Panc1 (cell line): ENCODE measurements around the gene ZCCHC14. TPM values are rescaled to one million over a fixed set of nuclear protein-coding genes. Genes with fewer than 3 reads are reported as not detected.
"Not testable (repeated sequence)": the region's sequence is repeated elsewhere in the genome, so short reads cannot be mapped to it uniquely, and the experiment has no call there.

ENCODE experiments used
- ATAC-seq: fragments of 200-7000 bp; cut with Tn5 transposase; 2 replicates; pipeline ENCODE4 v1.9.1; 2020; ENCODE audit warnings: mild to moderate bottlenecking, moderate library complexity
- BruUV-seq: library from RNA; stranded (reverse); fragments of 400-500 nt; replicated peaks from 2 replicates; lab custom pipeline; 2021; lab: Mats Ljungman, UMichigan
- CTCF ChIA-PET: fragments of 300-600 bp; sonication (Branson Sonifier 250); formaldehyde crosslinking; loops from one replicate; lab custom pipeline; 2022; ENCODE audit warnings: antibody characterized with exemption; lab: Charles Lee
- POLR2A ChIA-PET: fragments of 300-600 bp; sonication (Branson Sonifier 250); formaldehyde crosslinking; loops from one replicate; lab custom pipeline; 2022; ENCODE audit warnings: antibody characterized with exemption; lab: Charles Lee
- DNase-seq: peaks from one replicate; pipeline ENCODE4 v3.0.0-alpha.2; 2010; ENCODE audit warnings: low read depth, low spot score
- H3K27ac ChIP-seq: 2 replicates; pipeline ENCODE4 v1.5.1; 2011; ENCODE audit warnings: mild to moderate bottlenecking, low read length, inconsistent platforms
- H3K27me3 ChIP-seq: fragments of 200-500 bp; sonication (Bioruptor generic); 2 replicates; pipeline ENCODE4 v1.6.0; 2014; ENCODE audit warnings: low read length, inconsistent platforms; ENCODE audit not compliant: control insufficient read depth, insufficient read depth
- H3K36me3 ChIP-seq: fragments of 200-500 bp; sonication (Bioruptor generic); 2 replicates; pipeline ENCODE4 v1.5.1; 2014; ENCODE audit warnings: inconsistent platforms, mild to moderate bottlenecking, low read length, moderate library complexity; ENCODE audit not compliant: control insufficient read depth, insufficient read depth
- H3K4me1 ChIP-seq: 2 replicates; pipeline ENCODE4 v1.5.1; 2011; ENCODE audit warnings: inconsistent platforms, mild to moderate bottlenecking, low read length, moderate library complexity; ENCODE audit not compliant: control insufficient read depth, insufficient read depth
- H3K4me3 ChIP-seq, 2 experiments: 2 replicates each; pipeline ENCODE4 v1.5.1; 2011 to 2012; ENCODE audit warnings: low read depth in 2 of 2, low read length in 2 of 2, mild to moderate bottlenecking in 2 of 2, inconsistent platforms in 1 of 2, moderate library complexity in 1 of 2
- H3K9me3 ChIP-seq: fragments of 200-500 bp; sonication (Bioruptor generic); 2 replicates; pipeline ENCODE4 v1.5.1; 2014; ENCODE audit warnings: low read depth, mild to moderate bottlenecking, inconsistent platforms, low read length, moderate library complexity; ENCODE audit not compliant: control insufficient read depth, insufficient read depth
- CTCF ChIP-seq: fragments of 450-650 bp; IDR thresholded peaks from 2 replicates; pipeline ENCODE4 v1.5.1; 2017; ENCODE audit warnings: mild to moderate bottlenecking
- POLR2AphosphoS5 ChIP-seq: IDR thresholded peaks from 2 replicates; pipeline ENCODE4 v1.6.1; 2012; ENCODE audit warnings: mild to moderate bottlenecking, low read depth, low read length, moderate library complexity
- SIN3A ChIP-seq: IDR thresholded peaks from 2 replicates; pipeline ENCODE4 v1.6.1; 2012; ENCODE audit warnings: low read depth, mild to moderate bottlenecking, low read length, moderate library complexity, borderline replicate concordance; ENCODE audit not compliant: insufficient read depth
- TCF7L2 ChIP-seq: IDR thresholded peaks from 2 replicates; pipeline ENCODE4 v1.6.1; 2011; ENCODE audit warnings: mild to moderate bottlenecking, low read depth, low read length, inconsistent platforms
- in situ Hi-C: cut with HindIII; loops from 2 replicates; pipeline ENCODE4 v1.10.0; 2016; ENCODE audit warnings: low sequenced_read_pairs, low pct_unique_long_range_greater_than_20kb
- intact Hi-C: fragments of 100-400 bp; cut with micrococcal nuclease; formaldehyde crosslinking; loops from one replicate; pipeline ENCODE4 v1.10.0; 2022; ENCODE audit not compliant: unreplicated experiment
- total RNA-seq: library from RNA; stranded (reverse); gene quantifications from one replicate; pipeline ENCODE4 v1.2.1, GENCODE V29; 2021; ENCODE audit not compliant: unreplicated experiment
- TF ChIP-seq, protein P1 (sequence below), 2 experiments: IDR thresholded peaks; 2 replicates each; pipeline ENCODE4 v1.6.1; 2011 to 2012; ENCODE audit warnings: low read depth in 2 of 2, control low read depth in 1 of 2, low read length in 1 of 2, mild to moderate bottlenecking in 1 of 2, moderate library complexity in 1 of 2; ENCODE audit not compliant: insufficient read depth in 1 of 2

Gene ZCCHC14
- total RNA-seq, 1 experiment from 2014 or later: 35.0 TPM

GRCh38 chr16:87390641-87391323, 102.0 kb downstream of the ZCCHC14 start:
- ATAC-seq (no peak), DNase-seq (no peak)
- Histone ChIP-seq H3K4me3 (peak overlapping the region; percentile 53 to 73; a peak in 3 of 4 replicates), H3K27me3 (no peaks in the 10 kb centered on the region), H3K4me1 (peaks cover 34% of the 10 kb centered on the region), H3K27ac (peak overlapping the region; percentile 87), H3K9me3 (no peaks in the 10 kb centered on the region), H3K36me3 (peaks cover 7% of the 10 kb centered on the region)
- no TSS peak for BruUV-seq
- intact Hi-C loops (no loop called here), in situ Hi-C loops (no loop called here)
- CTCF ChIA-PET: no interaction called here
- TF ChIP-seq CTCF (no peak), POLR2AphosphoS5 (no peak), TCF7L2 (no peak), SIN3A (no peak)
- TF ChIP-seq, protein P1, sequence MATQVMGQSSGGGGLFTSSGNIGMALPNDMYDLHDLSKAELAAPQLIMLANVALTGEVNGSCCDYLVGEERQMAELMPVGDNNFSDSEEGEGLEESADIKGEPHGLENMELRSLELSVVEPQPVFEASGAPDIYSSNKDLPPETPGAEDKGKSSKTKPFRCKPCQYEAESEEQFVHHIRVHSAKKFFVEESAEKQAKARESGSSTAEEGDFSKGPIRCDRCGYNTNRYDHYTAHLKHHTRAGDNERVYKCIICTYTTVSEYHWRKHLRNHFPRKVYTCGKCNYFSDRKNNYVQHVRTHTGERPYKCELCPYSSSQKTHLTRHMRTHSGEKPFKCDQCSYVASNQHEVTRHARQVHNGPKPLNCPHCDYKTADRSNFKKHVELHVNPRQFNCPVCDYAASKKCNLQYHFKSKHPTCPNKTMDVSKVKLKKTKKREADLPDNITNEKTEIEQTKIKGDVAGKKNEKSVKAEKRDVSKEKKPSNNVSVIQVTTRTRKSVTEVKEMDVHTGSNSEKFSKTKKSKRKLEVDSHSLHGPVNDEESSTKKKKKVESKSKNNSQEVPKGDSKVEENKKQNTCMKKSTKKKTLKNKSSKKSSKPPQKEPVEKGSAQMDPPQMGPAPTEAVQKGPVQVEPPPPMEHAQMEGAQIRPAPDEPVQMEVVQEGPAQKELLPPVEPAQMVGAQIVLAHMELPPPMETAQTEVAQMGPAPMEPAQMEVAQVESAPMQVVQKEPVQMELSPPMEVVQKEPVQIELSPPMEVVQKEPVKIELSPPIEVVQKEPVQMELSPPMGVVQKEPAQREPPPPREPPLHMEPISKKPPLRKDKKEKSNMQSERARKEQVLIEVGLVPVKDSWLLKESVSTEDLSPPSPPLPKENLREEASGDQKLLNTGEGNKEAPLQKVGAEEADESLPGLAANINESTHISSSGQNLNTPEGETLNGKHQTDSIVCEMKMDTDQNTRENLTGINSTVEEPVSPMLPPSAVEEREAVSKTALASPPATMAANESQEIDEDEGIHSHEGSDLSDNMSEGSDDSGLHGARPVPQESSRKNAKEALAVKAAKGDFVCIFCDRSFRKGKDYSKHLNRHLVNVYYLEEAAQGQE (IDR thresholded peaks at IDR 0.05; ENCODE audit: insufficient read depth in 1 of 2, low read depth in 2 of 2, low read length in 1 of 2): no peak
- POLR2A ChIA-PET: no interaction called here

DNA sequence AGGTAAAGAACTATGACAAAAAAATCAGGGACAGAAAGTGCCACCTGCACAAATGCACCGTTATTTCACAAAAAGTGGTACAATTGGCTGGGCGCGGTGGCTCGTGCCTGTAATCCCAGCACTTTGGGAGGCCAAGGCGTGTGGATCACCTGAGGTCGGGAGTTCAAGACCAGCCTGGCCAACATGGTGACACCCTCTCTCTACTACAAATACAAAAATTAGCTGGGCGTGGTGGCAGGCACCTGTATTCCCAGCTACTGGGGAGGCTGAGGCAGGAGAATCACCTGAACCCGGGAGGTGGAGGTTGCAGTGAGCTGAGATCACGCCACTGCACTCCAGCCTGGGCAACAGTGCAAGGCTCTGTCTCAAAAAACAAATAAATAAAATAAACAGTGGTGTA, 102.9 kb downstream of the ZCCHC14 start:
- H3K4me3 ChIP-seq, POLR2A ChIA-PET, H3K9me3 ChIP-seq, CTCF ChIA-PET, in situ Hi-C loops, ATAC-seq, BruUV-seq, DNase-seq, H3K27me3 ChIP-seq, intact Hi-C loops, H3K36me3 ChIP-seq: not testable (repeated sequence)
- Histone ChIP-seq H3K27ac (peak overlapping the region; percentile 89), H3K4me1 (peaks cover 28% of the 10 kb centered on the region)

GRCh38 chr16:87389245-87389644, 103.6 kb downstream of the ZCCHC14 start:
- ChIA-PET POLR2A (no interaction called here), CTCF (no interaction called here)
- H3K27me3 ChIP-seq: no peaks in the 10 kb centered on the region
- in situ Hi-C loops (no loop called here), intact Hi-C loops (no loop called here)
- no peak for ATAC-seq
- peaks cover 7% of the 10 kb centered on the region; the same call in 1 of the 2 replicates for H3K36me3 ChIP-seq
- H3K4me3 ChIP-seq: no peak overlapping the region
- no peaks in the 10 kb centered on the region for H3K9me3 ChIP-seq
- TF ChIP-seq POLR2AphosphoS5: no peak
- no peak for TF ChIP-seq CTCF
- TF ChIP-seq, protein P1 (IDR thresholded peaks at IDR 0.05; ENCODE audit: insufficient read depth in 1 of 2, low read depth in 2 of 2, low read length in 1 of 2): no peak
- TF ChIP-seq SIN3A: no peak
- no peak for DNase-seq
- no TSS peak for BruUV-seq
- peak overlapping the region; percentile 89 for H3K27ac ChIP-seq
- H3K4me1 ChIP-seq: peaks cover 27% of the 10 kb centered on the region
